ENCODE measurements around the gene LGALS12. TPM values are rescaled to one million over a fixed set of nuclear protein-coding genes. Genes with fewer than 3 reads are reported as not detected.

The LGALS12 gene
- total RNA-seq, 4 donors from 2014 or later, result 30.2 to 230 (median 71.0) TPM

- TF ChIP-seq CTCF (IDR thresholded peaks at IDR 0.05; ENCODE audit: low read depth), result no peak
These were observed 45.4 kb downstream of the LGALS12 start for GRCh38 chr11:63551091-63551888.

GRCh38 chr11:63551889-63552266 is 46.0 kb downstream of the LGALS12 start:
- TF ChIP-seq CTCF (IDR thresholded peaks at IDR 0.05; ENCODE audit: low read depth), result no peak

GRCh38 chr11:63552921-63553320 is 47.0 kb downstream of the LGALS12 start:
- TF ChIP-seq CTCF (IDR thresholded peaks at IDR 0.05; ENCODE audit: low read depth), result no peak

GRCh38 chr11:63553759-63554158 is 47.9 kb downstream of the LGALS12 start:
- no peak for TF ChIP-seq CTCF (IDR thresholded peaks at IDR 0.05; ENCODE audit: low read depth)

GRCh38 chr11:63554877-63555223 is 49.0 kb downstream of the LGALS12 start:
- TF ChIP-seq CTCF (IDR thresholded peaks at IDR 0.05; ENCODE audit: low read depth), result no peak

GRCh38 chr11:63556404-63557013 is 50.6 kb downstream of the LGALS12 start:
- no peak for TF ChIP-seq CTCF (IDR thresholded peaks at IDR 0.05; ENCODE audit: low read depth)

- no peak for TF ChIP-seq CTCF (IDR thresholded peaks at IDR 0.05; ENCODE audit: low read depth)
These were observed 51.7 kb downstream of the LGALS12 start for GRCh38 chr11:63557570-63557969.
